Colonic mucosa (tissue), 4 donors: ENCODE measurements around the gene PRODH2. TPM values are rescaled to one million over a fixed set of nuclear protein-coding genes. Genes with fewer than 3 reads are reported as not detected.

Source experiments
- DNase-seq: peaks from one replicate; pipeline ENCODE4 v3.0.0-alpha.2; 2020
- H3K27ac ChIP-seq: fragments of 200-600 bp; one replicate; pipeline ENCODE4 v1.8.0; 2021
- H3K27me3 ChIP-seq: fragments of 200-600 bp; one replicate; pipeline ENCODE4 v1.8.0; 2021
- H3K36me3 ChIP-seq: fragments of 200-600 bp; one replicate; pipeline ENCODE4 v1.8.0; 2021
- H3K4me1 ChIP-seq: fragments of 200-600 bp; one replicate; pipeline ENCODE4 v1.8.0; 2021; ENCODE audit warnings: mild to moderate bottlenecking
- H3K4me3 ChIP-seq: fragments of 200-600 bp; one replicate; pipeline ENCODE4 v1.8.0; 2021
- H3K9ac ChIP-seq, 2 donors: one replicate each; pipeline ENCODE4 v1.7.0; 2013; ENCODE audit warnings: control low read depth in 2 of 2, low read depth in 2 of 2, low read length in 2 of 2
- H3K9me3 ChIP-seq: fragments of 200-600 bp; one replicate; pipeline ENCODE4 v1.8.0; 2021
- CTCF ChIP-seq: fragments of 200-600 bp; IDR thresholded peaks from one replicate; pipeline ENCODE4 v1.8.0; 2022; ENCODE audit warnings: antibody characterized with exemption, mild to moderate bottlenecking
- intact Hi-C: fragments of 100-400 bp; cut with DNase I; formaldehyde crosslinking; loops from one replicate; pipeline ENCODE4 v1.14.1; 2022
- total RNA-seq, 2 donors: library from RNA; stranded (reverse); fragmentation: NEBNext Ultra II Directional in 1 of 2; extraction: Animal tissue kit (Norgen Biotek cat#: 25700) in 1 of 2; gene quantifications; one replicate each; pipeline ENCODE4 v1.2.1, GENCODE V29; 2021
- donor health status: healthy.
- donor health status: DM: no; HTN: no; CAD: no.
- donor health status: DM: no; HTN: no; CAD: no.

PRODH2 gene
- total RNA-seq, 2 donors from 2014 or later = not detected

- Histone ChIP-seq H3K9me3 (no peaks in the 10 kb centered on the region), H3K9ac (no peak overlapping the region), H3K36me3 (no peaks in the 10 kb centered on the region), H3K27me3 (peaks cover 13% of the 10 kb centered on the region), H3K4me1 (no peaks in the 10 kb centered on the region), H3K27ac (no peak overlapping the region), H3K4me3 (no peak overlapping the region)
- DNase-seq = no peak
- no peak for TF ChIP-seq CTCF
- intact Hi-C loops = no loop called here
Observed at GRCh38 chr19:35851213-35852028, 38.8 kb upstream of the PRODH2 start.

GRCh38 chr19:35848919-35849505, 36.4 kb upstream of the PRODH2 start:
- H3K9me3 ChIP-seq = no peaks in the 10 kb centered on the region
- DNase-seq = no peak
- H3K36me3 ChIP-seq = no peaks in the 10 kb centered on the region
- TF ChIP-seq CTCF = no peak
- intact Hi-C loops = no loop called here
- peaks cover 9% of the 10 kb centered on the region for H3K4me1 ChIP-seq
- H3K9ac ChIP-seq = no peak overlapping the region
- no peak overlapping the region for H3K27ac ChIP-seq
- no peak overlapping the region for H3K4me3 ChIP-seq
- peaks cover 15% of the 10 kb centered on the region for H3K27me3 ChIP-seq

- DNase-seq = no peak
- intact Hi-C loops = no loop called here
- H3K27me3 ChIP-seq = peaks cover 20% of the 10 kb centered on the region
Observed at GRCh38 chr19:35848486-35848885, 35.8 kb upstream of the PRODH2 start.

DNA sequence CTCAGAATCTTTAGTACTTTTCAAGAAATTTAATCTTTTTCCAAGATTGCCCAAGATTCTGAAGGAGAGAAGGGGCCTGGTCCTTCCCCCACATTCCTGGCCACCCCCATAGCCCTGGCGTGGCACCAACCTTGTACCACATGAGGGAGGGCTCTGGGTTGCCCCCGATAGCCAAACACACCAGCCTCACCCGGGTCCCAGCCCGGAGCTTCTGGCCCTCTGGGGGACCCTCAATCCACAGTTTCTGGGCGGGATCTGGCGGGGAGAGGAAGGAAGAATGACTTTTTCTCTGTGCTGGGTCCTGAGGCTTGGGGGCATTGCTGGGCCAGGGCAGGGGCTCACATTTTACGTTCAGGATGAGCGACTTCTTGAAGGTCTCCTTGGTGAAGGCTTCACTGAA, 35.3 kb upstream of the PRODH2 start:
- no peak for DNase-seq
- Histone ChIP-seq H3K27ac (no peak overlapping the region), H3K4me1 (peaks cover 12% of the 10 kb centered on the region), H3K27me3 (peaks cover 20% of the 10 kb centered on the region), H3K4me3 (no peak overlapping the region), H3K9me3 (no peaks in the 10 kb centered on the region), H3K9ac (no peak overlapping the region), H3K36me3 (no peaks in the 10 kb centered on the region)
- no peak for TF ChIP-seq CTCF
- intact Hi-C loops = no loop called here

More at GRCh38 chr19:35848486-35848885, 35.8 kb upstream of the PRODH2 start:
- no peak for TF ChIP-seq CTCF
- no peaks in the 10 kb centered on the region for H3K36me3 ChIP-seq
- H3K27ac ChIP-seq = no peak overlapping the region
- no peaks in the 10 kb centered on the region for H3K9me3 ChIP-seq
- H3K4me1 ChIP-seq = peaks cover 12% of the 10 kb centered on the region
- no peak overlapping the region for H3K9ac ChIP-seq
- no peak overlapping the region for H3K4me3 ChIP-seq

- peak overlapping the region; percentile 20 for H3K4me3 ChIP-seq
- no peaks in the 10 kb centered on the region for H3K36me3 ChIP-seq
- intact Hi-C loops = no loop called here
- H3K9ac ChIP-seq = no peak overlapping the region
- H3K4me1 ChIP-seq = peaks cover 12% of the 10 kb centered on the region
- peak; percentile 47 for DNase-seq
- no peaks in the 10 kb centered on the region for H3K9me3 ChIP-seq
- H3K27ac ChIP-seq = no peak overlapping the region
- TF ChIP-seq CTCF = no peak
- peaks cover 14% of the 10 kb centered on the region for H3K27me3 ChIP-seq
Observed at GRCh38 chr19:35846038-35846668, 33.5 kb upstream of the PRODH2 start.
